HepG2 (cell line): ENCODE data around the gene ECPAS. TPM values are rescaled to one million over a fixed set of nuclear protein-coding genes. Genes with fewer than 3 reads are reported as not detected.

Experiments
- FLYWCH1 ChIP-seq: sonication (generic); formaldehyde crosslinking; IDR thresholded peaks from 2 replicates; pipeline ENCODE4 v1.8.1; 2023; ENCODE audit warnings: mild to moderate bottlenecking, missing genetic modification reagents
- FOXO4 ChIP-seq: sonication (generic); formaldehyde crosslinking; conservative IDR thresholded peaks from 2 replicates; pipeline ENCODE4 v1.8.1; 2023; ENCODE audit warnings: missing genetic modification reagents
- GFI1 ChIP-seq: sonication (generic); formaldehyde crosslinking; IDR thresholded peaks from 2 replicates; pipeline ENCODE4 v1.5.0; 2020; ENCODE audit warnings: missing genetic modification reagents, mild to moderate bottlenecking, borderline replicate concordance
- HNRNPH1 ChIP-seq: fragments of 200-400 bp; formaldehyde crosslinking; optimal IDR thresholded peaks from 2 replicates; pipeline ENCODE3; 2017; ENCODE audit warnings: mild to moderate bottlenecking, low read depth, low read length
- HNRNPUL1 ChIP-seq: fragments of 200-400 bp; formaldehyde crosslinking; IDR thresholded peaks from 2 replicates; pipeline ENCODE4 v1.6.1; 2017; ENCODE audit warnings: low read depth, mild to moderate bottlenecking, low read length, moderate library complexity
- HOXA5 ChIP-seq: sonication (generic); formaldehyde crosslinking; IDR thresholded peaks from 2 replicates; pipeline ENCODE4 v1.4.0; 2020; ENCODE audit warnings: missing genetic modification reagents
- IRX3 ChIP-seq: sonication (generic); formaldehyde crosslinking; IDR thresholded peaks from 2 replicates; pipeline ENCODE4 v1.8.1; 2023; ENCODE audit warnings: mild to moderate bottlenecking, low read depth, missing genetic modification reagents, borderline replicate concordance
- MAFG ChIP-seq: sonication (generic); formaldehyde crosslinking; IDR thresholded peaks from 2 replicates; pipeline ENCODE4 v1.5.1; 2020; ENCODE audit warnings: mild to moderate bottlenecking, missing genetic modification reagents
- MATR3 ChIP-seq: sonication (generic); formaldehyde crosslinking; IDR thresholded peaks from 2 replicates; pipeline ENCODE4 v1.4.0; 2020; ENCODE audit warnings: missing genetic modification reagents
- MAZ ChIP-seq, 2 experiments: sonication (generic) in 1 of 2; formaldehyde crosslinking in 1 of 2; IDR thresholded peaks; 2 replicates each; pipeline versions ENCODE4 v1.5.0 to v1.6.1; 2012 to 2020; ENCODE audit warnings: low read depth in 2 of 2, mild to moderate bottlenecking in 2 of 2, borderline replicate concordance in 1 of 2, improper control_type of control experiment in 1 of 2, low read length in 1 of 2, missing genetic modification reagents in 1 of 2, moderate library complexity in 1 of 2
- NFRKB ChIP-seq: fragments of 450-650 bp; IDR thresholded peaks from 2 replicates; pipeline ENCODE4 v1.6.1; 2017
- NR2F2 ChIP-seq: IDR thresholded peaks from 2 replicates; pipeline ENCODE4 v1.6.1; 2012; ENCODE audit warnings: low read depth, inconsistent platforms, borderline replicate concordance
- NR2F6 ChIP-seq, 2 experiments: IDR thresholded peaks; 2 replicates each; pipeline ENCODE4 v1.6.1; 2016; ENCODE audit warnings: antibody characterized with exemption in 1 of 2, mild to moderate bottlenecking in 1 of 2
- SRY ChIP-seq: sonication (generic); formaldehyde crosslinking; IDR thresholded peaks from 2 replicates; pipeline ENCODE4 v1.8.0; 2022; ENCODE audit warnings: mild to moderate bottlenecking, missing genetic modification reagents
- TARDBP ChIP-seq: sonication (generic); formaldehyde crosslinking; IDR thresholded peaks from 2 replicates; pipeline ENCODE4 v1.8.0; 2022; ENCODE audit warnings: mild to moderate bottlenecking, missing genetic modification reagents
- YEATS2 ChIP-seq: sonication (generic); formaldehyde crosslinking; IDR thresholded peaks from 2 replicates; pipeline ENCODE4 v1.4.0; 2020; ENCODE audit warnings: missing genetic modification reagents, borderline replicate concordance
- ZBTB20 ChIP-seq: sonication (generic); formaldehyde crosslinking; IDR thresholded peaks from 2 replicates; pipeline ENCODE4 v1.8.1; 2023; ENCODE audit warnings: missing genetic modification reagents, low read depth, mild to moderate bottlenecking, borderline replicate concordance
- ZBTB33 ChIP-seq: sonication (generic); formaldehyde crosslinking; IDR thresholded peaks from 2 replicates; pipeline ENCODE4 v1.4.0; 2020; ENCODE audit warnings: missing genetic modification reagents
- ZNF451 ChIP-seq: sonication (generic); formaldehyde crosslinking; IDR thresholded peaks from 2 replicates; pipeline ENCODE4 v1.5.0; 2020; ENCODE audit warnings: mild to moderate bottlenecking, missing genetic modification reagents
- ZNF484 ChIP-seq: sonication (generic); formaldehyde crosslinking; IDR thresholded peaks from 2 replicates; pipeline ENCODE4 v1.5.1; 2020; ENCODE audit warnings: mild to moderate bottlenecking, low read depth, missing genetic modification reagents, borderline replicate concordance
- ZNF549 ChIP-seq: sonication (generic); formaldehyde crosslinking; IDR thresholded peaks from 2 replicates; pipeline ENCODE4 v1.5.0; 2020; ENCODE audit warnings: missing genetic modification reagents
- ZNF639 ChIP-seq: conservative IDR thresholded peaks from 2 replicates; pipeline ENCODE4 v1.6.1; 2018; ENCODE audit warnings: missing genetic modification reagents
- ZNF839 ChIP-seq: sonication (generic); formaldehyde crosslinking; IDR thresholded peaks from 2 replicates; pipeline ENCODE4 v1.4.0; 2020; ENCODE audit warnings: missing genetic modification reagents, mild to moderate bottlenecking, borderline replicate concordance
- ZUFSP ChIP-seq: sonication (generic); formaldehyde crosslinking; IDR thresholded peaks from 2 replicates; pipeline ENCODE4 v1.9.0; 2021; ENCODE audit warnings: missing genetic modification reagents, mild to moderate bottlenecking, borderline replicate concordance
- polyA plus RNA-seq, 8 experiments: library from polyadenylated mRNA; depleted of rRNA in 3 of 8; stranded (reverse) in 7 of 8; unstranded in 1 of 8; fragments of >200 nt; fragmentation: Illumina TruSeq in 4 of 8; extraction: Trizol in 4 of 8; gene quantifications; 2 replicates each; pipeline versions ENCODE4 v1.2.1 to v1.2.3, GENCODE V29; 2011 to 2016; ENCODE audit warnings: low read depth in 4 of 8, missing spikeins in 1 of 8, mixed read lengths in 1 of 8; ENCODE audit not compliant: insufficient read depth in 1 of 8
- total RNA-seq, 5 experiments: library from RNA; depleted of rRNA; stranded (reverse); fragments of >200 nt; fragmentation: Illumina TruSeq; extraction: Trizol; gene quantifications; 2 replicates each; pipeline ENCODE4 v1.2.3, GENCODE V29; 2016; ENCODE audit warnings: low read depth in 1 of 5

ECPAS gene
- total and polyA plus RNA-seq, 2 of the 13 experiments (the other 11 are each of a cell fraction or from before 2014, with no cell fraction given): 35.3 to 58.0 TPM

- peak; percentile 67; the same call in 1 of the 2 replicates for TF ChIP-seq MAZ (IDR thresholded peaks at IDR 0.05; ENCODE audit: borderline replicate concordance, low read depth, low read length)
- TF ChIP-seq MAZ (CRISPR knock-in tag; IDR thresholded peaks at IDR 0.05; ENCODE audit: low read depth): no peak; the same call in 1 of the 2 replicates
- no peak for TF ChIP-seq NFRKB
- no peak for TF ChIP-seq IRX3 (CRISPR knock-in tag)
- no peak for TF ChIP-seq ZNF549
- TF ChIP-seq NR2F2: peak; percentile 40; the same call in 1 of the 2 replicates
- TF ChIP-seq SRY (CRISPR knock-in tag): peak; percentile 77
- no peak for TF ChIP-seq ZUFSP (CRISPR knock-in tag)
- TF ChIP-seq ZNF839: no peak
- no peak for TF ChIP-seq HNRNPUL1
- TF ChIP-seq ZNF639 (CRISPR knock-in tag): peak; percentile 63
- no peak for TF ChIP-seq FOXO4 (CRISPR knock-in tag)
- TF ChIP-seq ZBTB33 (CRISPR knock-in tag): no peak
- TF ChIP-seq MATR3 (CRISPR knock-in tag): no peak
- no peak for TF ChIP-seq MAFG (CRISPR knock-in tag)
- TF ChIP-seq ZBTB20: no peak
- TF ChIP-seq HOXA5 (CRISPR knock-in tag): 0 out of 2 replicates have a peak, but pooled peaks have one; percentile 8
- no peak for TF ChIP-seq ZNF451 (CRISPR knock-in tag)
- no peak for TF ChIP-seq FLYWCH1 (CRISPR knock-in tag)
- TF ChIP-seq YEATS2 (CRISPR knock-in tag): no peak
- TF ChIP-seq ZNF484 (CRISPR knock-in tag): no peak
- TF ChIP-seq GFI1 (CRISPR knock-in tag): no peak
- peak; percentile 53; the same call in 1 of the 2 replicates for TF ChIP-seq TARDBP (CRISPR knock-in tag)
- TF ChIP-seq NR2F6 (IDR thresholded peaks at IDR 0.05): peak; percentile 62
- no peak for TF ChIP-seq NR2F6 (CRISPR knock-in tag; IDR thresholded peaks at IDR 0.05)
- no peak for TF ChIP-seq HNRNPH1
Measured at GRCh38 chr9:111482694-111483438, 1.3 kb downstream of the ECPAS start (continued).
